Type B pancreatic cell (in vitro differentiated cells): ENCODE measurements around the gene ZNF581. TPM values are rescaled to one million over a fixed set of nuclear protein-coding genes. Genes with fewer than 3 reads are reported as not detected.
A peak's percentile ranks its signal among the peaks of the same experiment; 100 is the strongest.

Source experiments
- DNase-seq: peaks from one replicate; pipeline ENCODE4 v3.0.0; 2021; ENCODE audit warnings: mixed read lengths; ENCODE audit not compliant: unreplicated experiment; ENCODE audit errors: extremely low spot score
- H3K27ac Mint-ChIP-seq: 2 replicates; pipeline ENCODE4 v1.8.0; 2021; ENCODE audit warnings: mild to moderate bottlenecking, mixed read lengths
- H3K27me3 Mint-ChIP-seq: 2 replicates; pipeline ENCODE4 v1.8.0; 2021; ENCODE audit warnings: mixed read lengths
- H3K36me3 Mint-ChIP-seq: 2 replicates; pipeline ENCODE4 v1.8.0; 2021; ENCODE audit warnings: mixed read lengths
- H3K4me1 Mint-ChIP-seq: one replicate; pipeline ENCODE4 v1.8.0; 2021; ENCODE audit warnings: mixed read lengths; ENCODE audit not compliant: unreplicated experiment
- H3K4me3 Mint-ChIP-seq: 2 replicates; pipeline ENCODE4 v1.8.0; 2021; ENCODE audit warnings: mild to moderate bottlenecking, mixed read lengths
- H3K9me3 Mint-ChIP-seq: 2 replicates; pipeline ENCODE4 v1.8.0; 2021; ENCODE audit warnings: mixed read lengths
- total RNA-seq: library from RNA; stranded (reverse); gene quantifications from 2 replicates; pipeline ENCODE4 v1.2.1, GENCODE V29; 2021; ENCODE audit warnings: low replicate concordance
- TF ChIP-seq, protein P1 (sequence below): fragments of 200-600 bp; sonication (generic); conservative IDR thresholded peaks from 2 replicates; pipeline ENCODE4 v1.5.0; 2021; ENCODE audit warnings: antibody characterized with exemption, mild to moderate bottlenecking

The ZNF581 gene
- total RNA-seq, 1 donor from 2014 or later = 43.1 TPM

DNA sequence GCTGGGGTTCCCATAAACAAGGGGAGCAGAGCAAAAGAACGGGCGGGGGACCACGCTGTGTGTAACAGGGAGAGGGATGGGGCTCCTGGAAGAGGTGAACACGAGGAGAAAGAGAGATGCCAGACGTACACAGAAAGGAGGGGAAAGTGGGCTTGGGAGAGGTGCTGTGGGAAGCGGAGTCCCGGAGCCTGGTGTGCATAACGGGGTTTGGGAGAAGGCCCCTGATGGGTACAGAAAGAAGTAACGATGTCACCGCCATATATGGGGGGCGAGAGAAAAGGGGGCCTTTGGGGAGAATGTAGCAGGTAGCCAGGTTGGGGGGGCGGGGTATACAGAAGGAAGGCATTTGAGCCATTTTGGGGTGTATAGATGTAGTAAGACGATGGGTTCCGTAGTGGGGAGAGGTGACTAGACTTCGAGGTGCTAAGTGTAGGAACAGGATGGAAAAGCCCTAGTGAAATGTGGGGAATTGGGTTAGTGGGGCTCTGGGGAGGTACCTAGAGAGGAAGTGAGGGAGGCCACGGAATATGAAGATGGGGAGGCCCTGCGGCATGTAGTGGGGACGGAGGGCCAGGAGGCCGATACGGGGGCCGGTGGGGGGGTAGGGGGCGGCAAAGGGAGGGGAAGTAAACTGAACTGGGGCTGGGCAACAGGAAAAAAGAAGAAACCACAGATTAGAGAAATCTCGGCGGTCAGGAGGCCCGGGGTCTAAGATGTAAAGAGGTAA, 1.9 kb upstream of the ZNF581 start:
- TF ChIP-seq, protein P1, sequence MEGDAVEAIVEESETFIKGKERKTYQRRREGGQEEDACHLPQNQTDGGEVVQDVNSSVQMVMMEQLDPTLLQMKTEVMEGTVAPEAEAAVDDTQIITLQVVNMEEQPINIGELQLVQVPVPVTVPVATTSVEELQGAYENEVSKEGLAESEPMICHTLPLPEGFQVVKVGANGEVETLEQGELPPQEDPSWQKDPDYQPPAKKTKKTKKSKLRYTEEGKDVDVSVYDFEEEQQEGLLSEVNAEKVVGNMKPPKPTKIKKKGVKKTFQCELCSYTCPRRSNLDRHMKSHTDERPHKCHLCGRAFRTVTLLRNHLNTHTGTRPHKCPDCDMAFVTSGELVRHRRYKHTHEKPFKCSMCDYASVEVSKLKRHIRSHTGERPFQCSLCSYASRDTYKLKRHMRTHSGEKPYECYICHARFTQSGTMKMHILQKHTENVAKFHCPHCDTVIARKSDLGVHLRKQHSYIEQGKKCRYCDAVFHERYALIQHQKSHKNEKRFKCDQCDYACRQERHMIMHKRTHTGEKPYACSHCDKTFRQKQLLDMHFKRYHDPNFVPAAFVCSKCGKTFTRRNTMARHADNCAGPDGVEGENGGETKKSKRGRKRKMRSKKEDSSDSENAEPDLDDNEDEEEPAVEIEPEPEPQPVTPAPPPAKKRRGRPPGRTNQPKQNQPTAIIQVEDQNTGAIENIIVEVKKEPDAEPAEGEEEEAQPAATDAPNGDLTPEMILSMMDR = no peak
- Mint-ChIP-seq H3K27ac (peak overlapping the region; percentile 87), H3K4me1 (peaks cover 26% of the 10 kb centered on the region), H3K27me3 (peaks cover 5% of the 10 kb centered on the region), H3K4me3 (peak overlapping the region; percentile 94), H3K9me3 (no peaks in the 10 kb centered on the region), H3K36me3 (peaks cover 17% of the 10 kb centered on the region)
- no peak for DNase-seq

DNA sequence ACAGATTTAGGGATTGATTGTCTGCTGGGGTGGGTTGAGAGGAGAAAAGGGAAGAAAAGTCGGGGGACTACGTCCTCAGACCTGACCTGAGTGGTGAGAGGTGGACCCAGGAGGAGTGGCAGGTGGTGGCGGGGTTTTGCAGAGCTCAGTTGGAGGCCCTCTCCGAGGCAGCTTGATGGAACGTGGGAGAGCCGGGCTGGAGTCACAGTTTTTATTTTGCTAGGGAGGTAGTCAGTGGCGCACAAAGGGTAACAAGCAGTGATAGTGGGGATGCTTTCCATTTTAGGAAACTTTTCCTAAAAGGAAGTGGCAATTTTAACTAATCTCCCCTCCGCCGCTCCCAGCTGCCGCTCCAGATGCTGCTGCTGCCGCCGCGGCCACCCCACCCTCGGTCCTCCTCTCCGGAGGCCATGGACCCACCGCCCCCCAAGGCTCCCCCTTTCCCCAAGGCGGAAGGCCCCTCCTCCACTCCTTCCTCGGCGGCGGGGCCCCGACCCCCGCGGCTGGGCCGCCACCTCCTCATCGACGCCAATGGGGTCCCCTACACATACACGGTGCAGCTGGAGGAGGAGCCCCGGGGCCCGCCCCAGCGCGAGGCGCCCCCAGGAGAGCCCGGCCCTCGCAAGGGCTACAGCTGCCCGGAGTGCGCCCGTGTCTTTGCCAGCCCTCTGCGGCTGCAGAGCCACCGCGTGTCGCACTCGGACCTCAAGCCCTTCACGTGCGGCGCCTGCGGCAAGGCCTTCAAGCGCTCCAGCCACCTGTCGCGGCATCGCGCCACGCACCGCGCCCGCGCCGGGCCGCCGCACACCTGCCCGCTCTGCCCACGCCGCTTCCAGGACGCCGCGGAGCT, 1.1 kb upstream of the ZNF581 start:
- peak overlapping the region; percentile 96 for H3K27ac Mint-ChIP-seq
- DNase-seq = no peak
- TF ChIP-seq, protein P1 = no peak
- H3K4me1 Mint-ChIP-seq = peaks cover 31% of the 10 kb centered on the region
- peak overlapping the region; percentile 96 for H3K4me3 Mint-ChIP-seq
- H3K9me3 Mint-ChIP-seq = no peaks in the 10 kb centered on the region
- peaks cover 5% of the 10 kb centered on the region for H3K27me3 Mint-ChIP-seq
- H3K36me3 Mint-ChIP-seq = peaks cover 17% of the 10 kb centered on the region

DNA sequence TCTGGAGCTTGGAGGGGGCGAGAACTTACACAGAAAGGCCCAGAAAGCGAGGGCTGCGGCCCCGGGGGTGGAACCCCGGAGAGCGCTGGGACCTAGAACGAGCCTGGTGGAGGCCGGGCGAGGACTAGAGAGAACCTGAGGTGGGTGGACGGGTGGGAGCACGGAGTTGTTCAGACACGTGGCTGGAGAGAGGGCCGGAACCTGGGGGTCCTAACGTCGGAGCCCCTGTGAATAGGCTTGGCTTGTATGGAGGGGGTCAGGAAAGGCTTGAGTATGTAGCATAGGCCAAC, 383 bp downstream of the ZNF581 start:
- peak overlapping the region; percentile 96 for H3K4me3 Mint-ChIP-seq
- DNase-seq = no peak
- peak overlapping the region; percentile 96 for H3K27ac Mint-ChIP-seq
- no peaks in the 10 kb centered on the region for H3K9me3 Mint-ChIP-seq
- peaks cover 29% of the 10 kb centered on the region for H3K4me1 Mint-ChIP-seq
- peaks cover 12% of the 10 kb centered on the region for H3K36me3 Mint-ChIP-seq
- peaks cover 5% of the 10 kb centered on the region for H3K27me3 Mint-ChIP-seq
- TF ChIP-seq, protein P1 = no peak

DNA sequence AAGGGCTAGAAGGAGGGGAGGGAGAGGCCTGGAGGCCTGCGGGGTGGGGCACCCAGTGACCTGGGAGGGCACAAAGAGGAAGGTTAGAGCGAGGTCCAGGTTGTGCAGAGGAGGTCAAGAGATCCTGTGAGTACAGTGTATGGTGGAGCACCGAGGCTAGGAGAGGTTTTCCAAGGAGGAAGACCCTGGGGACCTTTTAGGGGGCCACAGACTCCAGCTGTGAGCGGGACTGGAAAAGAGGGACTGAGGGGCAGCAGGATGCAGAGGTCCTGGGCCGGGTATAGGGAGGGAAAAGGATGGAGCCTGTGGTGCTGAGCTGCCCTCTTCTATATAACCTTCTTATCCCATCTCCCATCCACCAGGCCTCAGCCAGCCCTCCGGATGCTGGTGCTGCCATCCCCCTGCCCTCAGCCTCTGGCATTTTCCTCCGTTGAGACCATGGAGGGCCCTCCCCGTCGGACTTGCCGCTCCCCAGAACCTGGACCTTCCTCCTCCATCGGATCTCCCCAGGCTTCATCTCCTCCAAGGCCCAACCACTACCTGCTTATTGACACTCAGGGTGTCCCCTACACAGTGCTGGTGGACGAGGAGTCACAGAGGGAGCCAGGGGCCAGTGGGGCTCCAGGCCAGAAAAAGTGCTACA, 863 bp downstream of the ZNF581 start:
- peaks cover 5% of the 10 kb centered on the region for H3K27me3 Mint-ChIP-seq

DNA sequence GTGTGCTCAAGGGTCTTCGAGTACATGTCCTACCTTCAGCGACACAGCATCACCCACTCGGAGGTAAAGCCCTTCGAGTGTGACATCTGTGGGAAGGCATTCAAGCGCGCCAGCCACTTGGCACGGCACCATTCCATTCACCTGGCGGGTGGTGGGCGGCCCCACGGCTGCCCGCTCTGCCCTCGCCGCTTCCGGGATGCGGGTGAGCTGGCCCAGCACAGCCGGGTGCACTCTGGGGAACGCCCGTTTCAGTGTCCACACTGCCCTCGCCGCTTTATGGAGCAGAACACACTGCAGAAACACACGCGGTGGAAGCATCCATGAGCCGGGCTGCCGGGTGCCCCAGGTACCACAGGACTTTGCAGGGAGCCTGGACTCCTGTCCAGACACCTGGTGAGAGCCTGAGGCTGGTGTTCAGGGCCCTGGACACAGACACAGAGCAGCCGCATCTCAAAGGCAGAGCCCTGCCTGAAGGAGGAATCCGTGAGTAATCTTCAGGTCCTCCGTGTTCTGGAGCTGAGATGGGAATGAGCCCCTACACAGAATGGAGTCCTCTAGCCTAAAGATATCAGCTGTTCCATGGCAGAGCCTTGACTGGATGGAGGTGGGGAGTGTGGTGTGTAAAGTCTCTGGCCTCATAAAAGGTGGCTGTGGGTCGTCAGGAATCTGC, 1.5 kb downstream of the ZNF581 start:
- H3K9me3 Mint-ChIP-seq = no peaks in the 10 kb centered on the region
- H3K36me3 Mint-ChIP-seq = peaks cover 9% of the 10 kb centered on the region
- peak overlapping the region; percentile 96 for H3K27ac Mint-ChIP-seq
- DNase-seq = no peak
- H3K4me1 Mint-ChIP-seq = peaks cover 25% of the 10 kb centered on the region
- TF ChIP-seq, protein P1 = no peak
- peak overlapping the region; percentile 96 for H3K4me3 Mint-ChIP-seq
- H3K27me3 Mint-ChIP-seq = peaks cover 5% of the 10 kb centered on the region

More for the DNA sequence above, 863 bp downstream of the ZNF581 start:
- Mint-ChIP-seq H3K36me3 (peaks cover 9% of the 10 kb centered on the region), H3K4me1 (peaks cover 25% of the 10 kb centered on the region), H3K4me3 (peak overlapping the region; percentile 96), H3K9me3 (no peaks in the 10 kb centered on the region), H3K27ac (peak overlapping the region; percentile 96)
- no peak for DNase-seq
- TF ChIP-seq, protein P1 = no peak
